Caco-2 (cell line): Measurements from ENCODE around the gene NOVA1. TPM values are rescaled to one million over a fixed set of nuclear protein-coding genes. Genes with fewer than 3 reads are reported as not detected.
A peak's percentile ranks its signal among the peaks of the same experiment; 100 is the strongest.

Source experiments
- BruUV-seq: library from RNA; stranded (reverse); fragments of 400-500 nt; replicated peaks from 2 replicates; lab custom pipeline; 2021; lab: Mats Ljungman, UMichigan
- CTCF ChIA-PET: fragments of 300-600 bp; sonication (Branson Sonifier 250); formaldehyde crosslinking; loops from one replicate; lab custom pipeline; 2022; ENCODE audit warnings: antibody characterized with exemption; lab: Charles Lee
- POLR2A ChIA-PET: fragments of 300-600 bp; sonication (Branson Sonifier 250); formaldehyde crosslinking; loops from one replicate; lab custom pipeline; 2022; ENCODE audit warnings: antibody characterized with exemption; lab: Charles Lee
- DNase-seq, 2 experiments: peaks; one replicate each; pipeline versions ENCODE4 v3.0.0 to v3.0.0-alpha.2; 2020 to 2022
- H3K27me3 ChIP-seq: replicated peaks from 2 replicates; pipeline ENCODE4 v1.6.0; 2011; ENCODE audit warnings: low read length; ENCODE audit not compliant: control insufficient read depth, insufficient read depth
- H3K36me3 ChIP-seq: 2 replicates; pipeline ENCODE4 v1.5.1; 2011; ENCODE audit warnings: low read length; ENCODE audit not compliant: control insufficient read depth, insufficient read depth
- H3K4me1 ChIP-seq: fragments of 250-450 bp; sonication (Bioruptor Pico); 2 replicates; pipeline ENCODE4 v1.5.1; 2020; ENCODE audit warnings: mild to moderate bottlenecking
- H3K4me3 ChIP-seq: 2 replicates; pipeline ENCODE4 v1.5.1; 2011; ENCODE audit warnings: low read depth, mild to moderate bottlenecking, control low read depth, low read length
- H3K9me3 ChIP-seq: fragments of 250-450 bp; sonication (Bioruptor Pico); 2 replicates; pipeline ENCODE4 v1.5.1; 2020; ENCODE audit warnings: mild to moderate bottlenecking, moderate library complexity
- H3K27ac Mint-ChIP-seq: one replicate; pipeline ENCODE4 v1.8.0; 2022; ENCODE audit warnings: mixed read lengths; ENCODE audit not compliant: unreplicated experiment
- H3K27me3 Mint-ChIP-seq: one replicate; pipeline ENCODE4 v1.8.0; 2022; ENCODE audit warnings: mixed read lengths; ENCODE audit not compliant: insufficient read depth, unreplicated experiment
- H3K36me3 Mint-ChIP-seq: one replicate; pipeline ENCODE4 v1.8.0; 2022; ENCODE audit warnings: mild to moderate bottlenecking, mixed read lengths; ENCODE audit not compliant: insufficient read depth, unreplicated experiment
- H3K4me1 Mint-ChIP-seq: one replicate; pipeline ENCODE4 v1.8.0; 2022; ENCODE audit warnings: low read depth, mixed read lengths; ENCODE audit not compliant: unreplicated experiment
- H3K4me3 Mint-ChIP-seq: one replicate; pipeline ENCODE4 v1.8.0; 2022; ENCODE audit warnings: mild to moderate bottlenecking, moderate library complexity, mixed read lengths; ENCODE audit not compliant: unreplicated experiment
- H3K9me3 Mint-ChIP-seq: one replicate; pipeline ENCODE4 v1.8.0; 2022; ENCODE audit warnings: mixed read lengths; ENCODE audit not compliant: unreplicated experiment
- CTCF ChIP-seq, 2 experiments: fragments of 200-600 bp in 1 of 2; IDR thresholded peaks; 1 replicate in 1 of 2; 2 replicates in 1 of 2; pipeline versions ENCODE4 v1.5.1 to v1.8.0; 2011 to 2022; ENCODE audit warnings: antibody characterized with exemption in 1 of 2, control low read depth in 1 of 2, inconsistent platforms in 1 of 2, low read depth in 1 of 2, low read length in 1 of 2, mild to moderate bottlenecking in 1 of 2, moderate library complexity in 1 of 2; ENCODE audit not compliant: insufficient read depth in 1 of 2, severe bottlenecking in 1 of 2, unreplicated experiment in 1 of 2
- intact Hi-C: fragments of 100-400 bp; cut with micrococcal nuclease; formaldehyde crosslinking; loops from one replicate; pipeline ENCODE4 v1.10.0; 2022; ENCODE audit not compliant: unreplicated experiment
- total RNA-seq: library from RNA; stranded (reverse); gene quantifications from 2 replicates; pipeline ENCODE4 v1.2.3, GENCODE V29; 2022

Gene NOVA1
- total RNA-seq, 1 experiment from 2014 or later, result not detected

- Mint-ChIP-seq H3K4me1 (no peaks in the 10 kb centered on the region), H3K4me3 (no peak overlapping the region), H3K27me3 (peaks cover 7% of the 10 kb centered on the region), H3K36me3 (no peaks in the 10 kb centered on the region), H3K27ac (no peak overlapping the region), H3K9me3 (no peaks in the 10 kb centered on the region)
- H3K36me3 ChIP-seq, result no peaks in the 10 kb centered on the region
- no peak for TF ChIP-seq CTCF (IDR thresholded peaks at IDR 0.05; ENCODE audit: insufficient read depth in 1 of 2, low read depth in 1 of 2, low read length in 1 of 2, severe bottlenecking in 1 of 2, unreplicated experiment in 1 of 2)
- ChIA-PET POLR2A (no interaction called here), CTCF (no interaction called here)
- intact Hi-C loops, result no loop called here
- no TSS peak for BruUV-seq
- H3K4me1 ChIP-seq, result no peaks in the 10 kb centered on the region
- no peaks in the 10 kb centered on the region for H3K27me3 ChIP-seq
- DNase-seq, result no peak
- no peaks in the 10 kb centered on the region for H3K9me3 ChIP-seq
- no peak overlapping the region for H3K4me3 ChIP-seq
Measured at GRCh38 chr14:26403760-26404159, 194.1 kb downstream of the NOVA1 start.

DNA sequence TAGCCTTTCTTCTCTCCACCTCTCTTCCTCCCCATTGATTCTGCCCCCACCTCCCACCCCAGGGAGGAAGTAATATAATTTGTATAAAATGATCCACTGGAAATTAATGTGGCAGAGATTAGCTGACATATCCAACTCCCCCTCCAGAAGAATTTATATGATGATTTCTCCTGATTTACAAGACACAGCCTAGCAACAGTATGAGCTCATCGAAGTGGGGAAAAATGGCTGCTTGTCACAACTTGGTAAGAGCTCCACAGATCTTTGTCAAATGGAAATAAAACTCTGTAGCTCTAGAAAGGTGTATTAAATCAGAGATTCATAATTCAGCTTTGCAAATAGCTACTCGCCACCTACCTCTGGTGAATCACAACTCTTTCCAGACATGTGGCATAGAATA, 195.7 kb downstream of the NOVA1 start:
- Histone ChIP-seq H3K4me1 (no peaks in the 10 kb centered on the region), H3K36me3 (no peaks in the 10 kb centered on the region), H3K9me3 (no peaks in the 10 kb centered on the region), H3K4me3 (no peak overlapping the region), H3K27me3 (no peaks in the 10 kb centered on the region)
- peaks cover 7% of the 10 kb centered on the region for H3K27me3 Mint-ChIP-seq
- intact Hi-C loops, result no loop called here
- ChIA-PET POLR2A (no interaction called here), CTCF (no interaction called here)
- no peaks in the 10 kb centered on the region for H3K9me3 Mint-ChIP-seq
- H3K4me3 Mint-ChIP-seq, result no peak overlapping the region
- no peaks in the 10 kb centered on the region for H3K36me3 Mint-ChIP-seq
- H3K27ac Mint-ChIP-seq, result no peak overlapping the region
- no peak for DNase-seq
- no TSS peak for BruUV-seq
- TF ChIP-seq CTCF (IDR thresholded peaks at IDR 0.05; ENCODE audit: insufficient read depth in 1 of 2, low read depth in 1 of 2, low read length in 1 of 2, severe bottlenecking in 1 of 2, unreplicated experiment in 1 of 2), result no peak
- no peaks in the 10 kb centered on the region for H3K4me1 Mint-ChIP-seq

DNA sequence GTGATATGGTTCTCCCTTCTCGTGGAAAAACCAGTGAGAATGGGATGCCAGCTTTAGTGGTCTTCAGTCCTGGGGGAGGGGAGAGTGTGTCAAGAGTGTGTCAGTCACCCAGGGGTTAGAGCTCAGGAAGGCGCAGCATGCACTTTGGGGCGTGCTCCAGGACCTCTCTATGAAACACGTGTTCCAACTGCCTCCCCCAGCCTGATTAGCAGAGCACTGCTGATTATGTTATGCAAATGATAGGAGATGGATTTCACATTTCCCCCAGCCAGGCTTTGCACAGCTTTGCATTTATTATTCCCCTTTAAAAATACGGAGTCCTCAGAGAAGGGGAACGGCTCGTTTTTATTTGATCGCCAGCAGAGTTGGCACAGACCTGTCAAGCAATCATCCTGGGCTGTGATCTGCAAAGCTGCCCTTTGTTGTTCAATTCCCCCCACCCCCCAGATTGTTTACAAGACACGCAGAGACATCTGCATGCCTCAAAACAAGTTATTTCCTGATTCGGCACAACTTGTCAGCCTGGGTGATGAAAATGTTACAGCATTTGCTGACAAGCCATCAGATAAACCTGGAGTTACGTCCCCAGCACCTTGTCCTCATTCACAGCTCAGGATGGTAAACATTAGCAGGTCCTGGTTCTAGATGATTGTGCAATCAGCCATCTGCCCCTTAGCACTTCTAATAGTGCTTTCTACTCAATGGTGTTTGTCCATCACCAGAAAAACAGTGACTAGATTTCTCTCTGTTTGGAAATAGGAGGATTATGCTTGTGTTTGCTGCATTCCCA, 196.5 kb downstream of the NOVA1 start:
- peak in 1 of 2 experiments; percentile 13 for DNase-seq
- Histone ChIP-seq H3K36me3 (no peaks in the 10 kb centered on the region), H3K4me1 (no peaks in the 10 kb centered on the region), H3K9me3 (no peaks in the 10 kb centered on the region), H3K4me3 (no peak overlapping the region), H3K27me3 (no peaks in the 10 kb centered on the region)
- no peaks in the 10 kb centered on the region for H3K36me3 Mint-ChIP-seq
- no peaks in the 10 kb centered on the region for H3K9me3 Mint-ChIP-seq
- H3K4me1 Mint-ChIP-seq, result no peaks in the 10 kb centered on the region
- H3K27ac Mint-ChIP-seq, result no peak overlapping the region
- CTCF ChIA-PET, result no interaction called here
- POLR2A ChIA-PET, result no interaction called here
- H3K4me3 Mint-ChIP-seq, result no peak overlapping the region
- intact Hi-C loops, result no loop called here
- BruUV-seq, result no TSS peak
- TF ChIP-seq CTCF (IDR thresholded peaks at IDR 0.05; ENCODE audit: insufficient read depth in 1 of 2, low read depth in 1 of 2, low read length in 1 of 2, severe bottlenecking in 1 of 2, unreplicated experiment in 1 of 2), result no peak
- H3K27me3 Mint-ChIP-seq, result peaks cover 7% of the 10 kb centered on the region
